Motor neuron (in vitro differentiated cells): ENCODE measurements around the gene PRIMA1. TPM values are rescaled to one million over a fixed set of nuclear protein-coding genes. Genes with fewer than 3 reads are reported as not detected.

Experiments
- ATAC-seq, 8 experiments: fragments of 200-7000 bp; cut with Tn5 transposase; replicated peaks in 6 of 8; 2 replicates each; pipeline ENCODE4 v1.8.0; 2021; ENCODE audit warnings: mild to moderate bottlenecking in 8 of 8, moderate library complexity in 8 of 8
- H3K27ac ChIP-seq, 2 donors: fragments of 250-450 bp; sonication (Bioruptor Pico); 2 replicates each; pipeline ENCODE4 v1.9.0; 2021; ENCODE audit warnings: antibody characterized with exemption in 2 of 2, mild to moderate bottlenecking in 2 of 2, moderate library complexity in 1 of 2
- H3K4me1 ChIP-seq, 2 donors: fragments of 250-450 bp; sonication (Bioruptor Pico); replicated peaks in 1 of 2; 2 replicates each; pipeline ENCODE4 v1.6.1; 2021; ENCODE audit warnings: antibody characterized with exemption in 2 of 2, mild to moderate bottlenecking in 2 of 2, moderate library complexity in 1 of 2
- H3K4me3 ChIP-seq, 5 donors: fragments of 250-450 bp; sonication (Bioruptor Pico); 2 replicates each; pipeline ENCODE4 v1.9.0; 2021; ENCODE audit warnings: antibody characterized with exemption in 5 of 5, mild to moderate bottlenecking in 5 of 5, moderate library complexity in 4 of 5
- WGBS, 10 experiments: fragments of 450-650 bp; shearing (Covaris generic); methylation state at CpG; one replicate each; pipeline ENCODE4 v1.0.0; 2022; 5-methylcytosine and 5-hydroxymethylcytosine counted together
- in situ Hi-C, 9 experiments: fragments of 400-800 bp; cut with MboI; loops; one replicate each; pipeline ENCODE4 v1.15.0; 2021; ENCODE audit warnings: low sequenced_read_pairs in 9 of 9, low pct_unique_long_range_greater_than_20kb in 2 of 9; ENCODE audit not compliant: unreplicated experiment in 9 of 9
- total RNA-seq, 8 experiments: library from RNA; unstranded; fragments of 300-600 nt; gene quantifications; 2 replicates each; pipeline versions ENCODE4 v1.2.3 to v1.2.4, GENCODE V29; 2022

PRIMA1 gene
- total RNA-seq, 8 experiments from 2014 or later: 0.15 to 2.5 (median 1.5) TPM

- H3K27ac ChIP-seq: no peak overlapping the region
- ATAC-seq: no peak
- H3K4me1 ChIP-seq: peaks cover 0 to 3% of the 10 kb centered on the region in 2 donors
- H3K4me3 ChIP-seq: no peak overlapping the region
- 0 to 100% (median 86%) methylated on average over 1 to 5 of the region's 6 CpGs; no CpG with 5 or more reads in 2 of the 10 experiments for WGBS, 10 experiments
- in situ Hi-C loops: no loop called here
Measured at GRCh38 chr14:93708311-93708734, 80.0 kb downstream of the PRIMA1 start.

GRCh38 chr14:93707475-93707874, 80.8 kb downstream of the PRIMA1 start:
- WGBS, 10 experiments: 0 to 100% (median 56%) methylated on average over 1 to 3 of the region's 3 CpGs; no CpG with 5 or more reads in 1 of the 10 experiments
- in situ Hi-C loops: no loop called here
- no peak for ATAC-seq
- Histone ChIP-seq H3K4me3 (no peak overlapping the region), H3K4me1 (no peaks in the 10 kb centered on the region), H3K27ac (no peak overlapping the region)

GRCh38 chr14:93706360-93706955, 81.8 kb downstream of the PRIMA1 start:
- in situ Hi-C loops: no loop called here
- no peaks in the 10 kb centered on the region for H3K4me1 ChIP-seq
- no peak overlapping the region for H3K4me3 ChIP-seq
- ATAC-seq: no peak
- 72 to 94% (median 90%) methylated on average over 3 to 11 of the region's 21 CpGs; no CpG with 5 or more reads in 4 of the 10 experiments for WGBS, 10 experiments
- no peak overlapping the region for H3K27ac ChIP-seq

GRCh38 chr14:93705513-93706156, 82.7 kb downstream of the PRIMA1 start:
- ATAC-seq: no peak

GRCh38 chr14:93703941-93704340, 84.3 kb downstream of the PRIMA1 start:
- 0 to 100% (median 93%) methylated on average over 1 to 6 of the region's 6 CpGs; no CpG with 5 or more reads in 2 of the 10 experiments for WGBS, 10 experiments
- in situ Hi-C loops: no loop called here
- ATAC-seq: no peak

More at GRCh38 chr14:93705513-93706156, 82.7 kb downstream of the PRIMA1 start:
- in situ Hi-C loops: no loop called here
- Histone ChIP-seq H3K4me3 (no peak overlapping the region), H3K27ac (no peak overlapping the region), H3K4me1 (no peaks in the 10 kb centered on the region)
- 32 to 100% (median 81%) methylated on average over 1 to 12 of the region's 15 CpGs; no CpG with 5 or more reads in 2 of the 10 experiments for WGBS, 10 experiments

GRCh38 chr14:93702946-93703345, 85.3 kb downstream of the PRIMA1 start:
- WGBS, 10 experiments: 28 to 100% (median 83%) methylated on average over 1 to 6 of the region's 6 CpGs; no CpG with 5 or more reads in 3 of the 10 experiments
- H3K27ac ChIP-seq: no peak overlapping the region
- ATAC-seq: no peak
- no peak overlapping the region for H3K4me3 ChIP-seq
- in situ Hi-C loops: no loop called here
- H3K4me1 ChIP-seq: no peaks in the 10 kb centered on the region

More at GRCh38 chr14:93703941-93704340, 84.3 kb downstream of the PRIMA1 start:
- Histone ChIP-seq H3K4me3 (no peak overlapping the region), H3K4me1 (no peaks in the 10 kb centered on the region), H3K27ac (no peak overlapping the region)

- Histone ChIP-seq H3K27ac (no peak overlapping the region), H3K4me1 (no peaks in the 10 kb centered on the region), H3K4me3 (no peak overlapping the region)
- 0 to 100% (median 91%) methylated on average over 1 to 2 of the region's 2 CpGs; no CpG with 5 or more reads in 4 of the 10 experiments for WGBS, 10 experiments
- no peak for ATAC-seq
- in situ Hi-C loops: no loop called here
Measured at GRCh38 chr14:93701562-93701961, 86.7 kb downstream of the PRIMA1 start.

- no peak for ATAC-seq
- Histone ChIP-seq H3K4me3 (no peak overlapping the region), H3K27ac (no peak overlapping the region), H3K4me1 (no peaks in the 10 kb centered on the region)
- in situ Hi-C loops: no loop called here
Measured at GRCh38 chr14:93700928-93701327, 87.4 kb downstream of the PRIMA1 start.

- ATAC-seq: no peak
- no peak overlapping the region for H3K27ac ChIP-seq
Measured at GRCh38 chr14:93693914-93694313, 94.4 kb downstream of the PRIMA1 start.

GRCh38 chr14:93691042-93691780, 97.1 kb downstream of the PRIMA1 start:
- in situ Hi-C loops: no loop called here
- peaks cover 3 to 4% of the 10 kb centered on the region in 2 donors for H3K4me1 ChIP-seq
- 15 to 95% (median 84%) methylated on average over 1 to 8 of the region's 16 CpGs; no CpG with 5 or more reads in 2 of the 10 experiments for WGBS, 10 experiments
- no peak overlapping the region for H3K27ac ChIP-seq
- no peak for ATAC-seq
- no peak overlapping the region for H3K4me3 ChIP-seq

More at GRCh38 chr14:93693914-93694313, 94.4 kb downstream of the PRIMA1 start:
- in situ Hi-C loops: no loop called here
- Histone ChIP-seq H3K4me3 (no peak overlapping the region), H3K4me1 (no peaks in the 10 kb centered on the region)
- 0 to 100% (median 43%) methylated on average over 1 to 5 of the region's 6 CpGs for WGBS, 10 experiments

- Histone ChIP-seq H3K27ac (no peak overlapping the region), H3K4me1 (peaks cover 9 to 14% of the 10 kb centered on the region in 2 donors), H3K4me3 (no peak overlapping the region)
- 17 to 92% (median 77%) methylated on average over 1 to 6 of the region's 6 CpGs; no CpG with 5 or more reads in 1 of the 10 experiments for whole genome bisulfite sequencing, 10 experiments
- in situ Hi-C loops: no loop called here
- ATAC-seq: no peak
Measured at GRCh38 chr14:93690146-93690545, 98.1 kb downstream of the PRIMA1 start.

- Histone ChIP-seq H3K4me3 (no peak overlapping the region), H3K4me1 (peaks cover 10 to 20% of the 10 kb centered on the region in 2 donors), H3K27ac (no peak overlapping the region)
- WGBS, 10 experiments: 17 to 83% (median 67%) methylated on average over 1 to 3 of the region's 4 CpGs; no CpG with 5 or more reads in 3 of the 10 experiments
- no peak for ATAC-seq
- in situ Hi-C loops: no loop called here
Measured at GRCh38 chr14:93688820-93689219, 99.5 kb downstream of the PRIMA1 start.

- Histone ChIP-seq H3K4me3 (no peak overlapping the region), H3K27ac (no peak overlapping the region), H3K4me1 (peaks cover 10 to 20% of the 10 kb centered on the region in 2 donors)
- 0 to 58% (median 27%) methylated on average over 1 to 5 of the region's 5 CpGs for WGBS, 10 experiments
- no peak for ATAC-seq
- in situ Hi-C loops: no loop called here
Measured at GRCh38 chr14:93688239-93688666, 100.0 kb downstream of the PRIMA1 start.
